Placental epithelial cell (primary cell): ENCODE results near the gene CNGA3. TPM values are rescaled to one million over a fixed set of nuclear protein-coding genes. Genes with fewer than 3 reads are reported as not detected.

Experiments used
- total RNA-seq: library from RNA; depleted of rRNA; stranded (reverse); fragments of >200 nt; gene quantifications from 2 replicates; pipeline ENCODE4 v1.2.3, GENCODE V29; 2012

Gene CNGA3
- total RNA-seq: under 0.01 TPM in 1 of 2 replicates, not detected in the other

GRCh38 chr2:98346311-98347236, at the start of gene CNGA3:
TSS of gene CNGA3 (plus strand) at chr2:98346456. CDS start at chr2:98369976, 23,520 bp downstream.

DNA sequence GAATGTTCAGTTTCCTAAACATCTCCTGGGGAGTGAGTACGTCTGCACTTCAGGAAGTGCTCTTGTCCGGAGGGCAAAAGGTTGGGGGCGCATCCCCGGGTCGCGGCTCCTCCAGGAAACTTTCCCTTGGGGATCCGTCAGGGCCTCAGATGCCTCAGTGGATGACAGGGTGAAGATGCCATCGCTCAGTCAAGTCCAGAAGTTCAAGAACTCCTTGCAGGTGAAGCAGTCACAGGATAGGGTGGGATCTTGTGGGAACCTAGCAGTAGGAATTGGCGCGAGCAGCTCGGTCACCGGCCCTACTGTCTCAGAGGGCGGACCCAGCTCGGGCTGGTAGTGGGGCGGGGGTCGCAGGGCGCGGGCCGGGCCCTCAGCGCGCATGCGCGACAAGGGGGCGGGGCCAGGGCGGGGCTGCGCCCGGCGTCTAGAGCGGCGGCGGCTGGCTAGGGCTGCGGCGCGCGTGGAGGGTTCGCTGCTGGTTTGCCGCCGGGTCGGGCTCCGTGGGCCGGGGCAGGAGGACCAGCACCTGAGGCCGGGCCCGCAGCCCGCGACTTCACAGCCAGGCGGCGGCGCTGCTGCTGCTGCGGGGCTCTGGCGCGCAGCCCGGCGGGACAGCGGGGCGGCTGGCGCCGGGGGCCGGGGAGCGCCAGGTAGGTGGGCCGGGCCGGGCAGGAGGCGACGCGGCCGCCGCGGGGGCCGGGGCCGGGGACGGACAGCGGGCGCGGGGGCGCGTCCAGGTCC, 98.3 kb downstream of the CNGA3 start, which contains the start of gene INPP4A:
Gene INPP4A (plus strand): TSS at position 423 of the 741 bp plus-strand sequence. CDS start 75,191 bp downstream, outside the sequence.

Other genes with a start within 250 kb of the CNGA3 start
- 13.9 and 16.1 TPM in 2 replicates for gene INPP4A, start 98.4 kb downstream of the CNGA3 start, total RNA-seq